Upper lobe of left lung (tissue), 4 donors: ENCODE data around the gene OPRM1.

Source experiments
- EP300 ChIP-seq, 4 donors: sonication (generic); formaldehyde crosslinking; IDR thresholded peaks; one replicate each; pipeline ENCODE4 v1.5.1; 2017; ENCODE audit warnings: antibody characterized with exemption in 4 of 4, control low read depth in 2 of 4
- POLR2A ChIP-seq, 4 donors: fragments of 450-650 bp; IDR thresholded peaks; one replicate each; pipeline ENCODE4 v1.5.1; 2016 to 2017; ENCODE audit warnings: antibody characterized with exemption in 4 of 4, mild to moderate bottlenecking in 2 of 4
- POLR2AphosphoS5 ChIP-seq, 2 donors: sonication (generic); formaldehyde crosslinking; IDR thresholded peaks; one replicate each; pipeline ENCODE4 v1.5.1; 2017; ENCODE audit warnings: antibody characterized with exemption in 2 of 2
- TF ChIP-seq, protein P1 (sequence below), 6 experiments: fragments of 450-650 bp in 4 of 6; fragments of 200-600 bp in 2 of 6; sonication (generic) in 2 of 6; IDR thresholded peaks; one replicate each; pipeline ENCODE4 v1.5.1; 2016 to 2019; ENCODE audit warnings: antibody characterized with exemption in 6 of 6

DNA sequence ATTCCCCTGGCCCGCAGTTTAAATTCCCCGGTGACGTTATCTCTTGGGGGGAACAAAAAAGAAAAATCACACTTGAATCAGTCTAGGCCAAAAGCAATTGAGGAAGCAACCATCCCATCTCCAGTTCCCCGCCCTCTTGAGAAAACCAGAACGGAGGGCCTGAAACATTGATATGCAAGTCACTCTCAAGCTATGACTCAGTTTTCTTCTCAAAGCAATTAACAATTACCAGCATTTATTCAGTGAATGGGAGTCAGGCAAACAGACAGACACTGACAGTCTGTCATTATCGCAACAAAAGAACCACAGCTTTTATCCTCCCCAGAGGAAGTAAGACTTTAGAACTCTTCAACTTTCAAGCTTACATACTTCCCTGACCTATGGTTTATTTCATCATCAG, 100.9 kb downstream of the OPRM1 start:
- TF ChIP-seq, protein P1, sequence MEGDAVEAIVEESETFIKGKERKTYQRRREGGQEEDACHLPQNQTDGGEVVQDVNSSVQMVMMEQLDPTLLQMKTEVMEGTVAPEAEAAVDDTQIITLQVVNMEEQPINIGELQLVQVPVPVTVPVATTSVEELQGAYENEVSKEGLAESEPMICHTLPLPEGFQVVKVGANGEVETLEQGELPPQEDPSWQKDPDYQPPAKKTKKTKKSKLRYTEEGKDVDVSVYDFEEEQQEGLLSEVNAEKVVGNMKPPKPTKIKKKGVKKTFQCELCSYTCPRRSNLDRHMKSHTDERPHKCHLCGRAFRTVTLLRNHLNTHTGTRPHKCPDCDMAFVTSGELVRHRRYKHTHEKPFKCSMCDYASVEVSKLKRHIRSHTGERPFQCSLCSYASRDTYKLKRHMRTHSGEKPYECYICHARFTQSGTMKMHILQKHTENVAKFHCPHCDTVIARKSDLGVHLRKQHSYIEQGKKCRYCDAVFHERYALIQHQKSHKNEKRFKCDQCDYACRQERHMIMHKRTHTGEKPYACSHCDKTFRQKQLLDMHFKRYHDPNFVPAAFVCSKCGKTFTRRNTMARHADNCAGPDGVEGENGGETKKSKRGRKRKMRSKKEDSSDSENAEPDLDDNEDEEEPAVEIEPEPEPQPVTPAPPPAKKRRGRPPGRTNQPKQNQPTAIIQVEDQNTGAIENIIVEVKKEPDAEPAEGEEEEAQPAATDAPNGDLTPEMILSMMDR (IDR thresholded peaks at IDR 0.05), result no peak
- TF ChIP-seq EP300 (IDR thresholded peaks at IDR 0.05) (no peak), POLR2AphosphoS5 (IDR thresholded peaks at IDR 0.05) (no peak), POLR2A (IDR thresholded peaks at IDR 0.05) (no peak)
